ENCODE data around the gene NOC2L.
"Not testable (repeated sequence)": the region's sequence is repeated elsewhere in the genome, so short reads cannot be mapped to it uniquely, and the experiment has no call there.

NOC2L gene

DNA sequence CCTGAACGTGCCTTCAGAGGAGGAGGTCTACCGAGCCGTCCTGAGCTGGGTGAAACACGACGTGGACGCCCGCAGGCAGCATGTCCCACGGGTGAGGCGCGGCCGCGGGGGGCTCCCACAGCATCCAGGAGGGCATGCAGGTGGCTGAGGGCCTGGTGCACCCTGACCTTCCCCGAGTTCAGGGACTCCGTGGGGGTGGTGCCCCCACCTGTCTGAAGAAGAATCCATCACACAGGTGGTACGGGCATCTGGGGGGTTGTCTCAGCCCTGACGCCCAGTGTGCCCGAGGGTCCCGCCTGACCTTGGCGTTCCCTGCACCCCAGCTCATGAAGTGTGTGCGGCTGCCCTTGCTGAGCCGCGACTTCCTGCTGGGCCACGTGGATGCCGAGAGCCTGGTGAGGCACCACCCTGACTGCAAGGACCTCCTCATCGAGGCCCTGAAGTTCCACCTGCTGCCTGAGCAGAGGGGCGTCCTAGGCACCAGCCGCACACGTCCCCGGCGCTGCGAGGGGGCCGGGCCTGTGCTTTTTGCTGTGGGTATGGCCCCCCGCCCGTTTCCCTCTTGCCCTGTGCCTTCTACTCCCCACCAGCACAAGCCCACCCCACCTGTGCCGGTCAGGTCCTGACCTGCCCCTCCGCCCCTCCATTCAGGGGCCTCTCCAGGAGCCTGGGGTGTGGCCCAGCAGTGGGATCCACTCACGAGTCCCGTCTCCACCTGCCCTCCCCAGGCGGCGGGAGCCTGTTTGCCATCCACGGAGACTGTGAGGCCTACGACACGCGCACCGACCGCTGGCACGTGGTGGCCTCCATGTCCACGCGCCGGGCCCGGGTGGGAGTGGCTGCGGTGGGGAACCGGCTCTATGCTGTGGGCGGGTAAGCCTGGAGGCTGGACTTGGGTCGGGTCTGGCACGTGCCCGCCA lies 3.6 kb upstream of the NOC2L start:
- DNase-seq (ENCODE audit: low read depth): no peak

DNA sequence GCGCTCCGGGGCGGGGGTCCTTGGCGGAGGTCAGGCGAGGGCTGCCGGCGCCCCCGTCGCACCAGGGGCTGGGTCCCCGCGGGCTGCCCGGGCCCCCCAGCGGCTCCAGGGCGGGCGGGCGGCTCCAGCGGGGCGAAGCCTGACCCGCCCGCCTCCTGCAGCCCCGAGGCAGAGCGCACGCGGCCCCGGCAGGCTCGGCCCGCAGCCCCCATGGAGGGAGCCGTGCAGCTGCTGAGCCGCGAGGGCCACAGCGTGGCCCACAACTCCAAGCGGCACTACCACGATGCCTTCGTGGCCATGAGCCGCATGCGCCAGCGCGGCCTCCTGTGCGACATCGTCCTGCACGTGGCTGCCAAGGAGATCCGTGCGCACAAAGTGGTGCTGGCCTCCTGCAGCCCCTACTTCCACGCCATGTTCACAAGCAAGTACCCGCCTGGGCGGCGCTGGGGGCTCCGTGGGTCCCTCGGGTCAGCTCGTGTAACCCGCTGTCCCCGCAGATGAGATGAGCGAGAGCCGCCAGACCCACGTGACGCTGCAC lies 2.1 kb upstream of the NOC2L start:
- DNase-seq (ENCODE audit: low read depth): no peak

GRCh38 chr1:960363-961131 lies 1.5 kb upstream of the NOC2L start, which contains the start of gene KLHL17:
KLHL17 (plus strand) TSS chr1:960584; CDS start chr1:960694, 110 bp downstream.
- DNase-seq (ENCODE audit: low read depth): peak; percentile 66

- no peak for DNase-seq (ENCODE audit: low read depth)
Measured at GRCh38 chr1:959731-960362, 791 bp upstream of the NOC2L start.

- DNase-seq (ENCODE audit: low read depth): no peak
Measured at GRCh38 chr1:956636-957035, 2.4 kb downstream of the NOC2L start.

- DNase-seq (ENCODE audit: low read depth): no peak
Measured at GRCh38 chr1:955474-955873, 3.6 kb downstream of the NOC2L start.

DNA sequence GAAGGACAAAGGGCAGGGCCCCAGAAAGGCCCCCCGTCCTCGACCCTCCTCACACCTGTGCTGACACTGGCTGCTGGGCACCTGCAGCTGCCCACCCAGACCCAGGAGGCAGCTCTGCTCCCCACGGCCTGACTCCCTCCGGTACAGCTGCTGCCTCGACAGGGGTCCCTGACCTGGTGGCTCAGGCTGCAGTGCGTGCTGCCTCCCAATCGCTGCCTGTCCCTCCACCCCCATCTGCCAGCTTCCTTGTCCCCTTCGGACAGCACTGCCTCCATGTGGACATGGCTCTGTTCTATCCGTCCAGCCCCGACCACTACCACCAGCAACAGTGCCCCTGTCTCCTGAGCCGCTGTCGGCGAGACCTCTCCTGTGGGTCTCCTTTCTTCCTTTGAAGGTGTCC lies 4.1 kb downstream of the NOC2L start:
- DNase-seq (ENCODE audit: low read depth): no peak

- DNase-seq (ENCODE audit: low read depth): no peak
Measured at GRCh38 chr1:953524-954320, 5.3 kb downstream of the NOC2L start.

DNA sequence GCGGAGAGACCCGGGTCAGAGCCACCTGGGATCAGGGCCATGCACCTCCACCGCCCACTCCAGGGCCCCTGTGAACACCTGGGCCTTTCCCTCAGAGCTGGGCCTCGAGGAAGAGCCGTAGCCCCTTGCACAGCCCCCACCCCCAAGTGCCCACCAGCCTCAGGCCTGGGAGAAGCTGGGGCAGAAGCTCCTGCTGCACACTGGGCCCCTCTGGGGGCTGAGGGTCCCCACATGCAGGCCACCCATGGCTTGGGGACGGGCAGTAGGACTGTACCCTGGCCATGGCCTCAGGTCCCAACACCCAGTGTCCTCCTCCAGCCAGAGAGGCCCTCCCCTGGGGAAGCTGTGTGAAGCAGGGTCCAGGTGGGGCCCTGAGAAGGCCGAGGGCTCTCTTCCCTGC lies 6.5 kb downstream of the NOC2L start:
- DNase-seq (ENCODE audit: low read depth): no peak

GRCh38 chr1:952201-952600 lies 6.9 kb downstream of the NOC2L start:
- no peak for DNase-seq (ENCODE audit: low read depth)

DNA sequence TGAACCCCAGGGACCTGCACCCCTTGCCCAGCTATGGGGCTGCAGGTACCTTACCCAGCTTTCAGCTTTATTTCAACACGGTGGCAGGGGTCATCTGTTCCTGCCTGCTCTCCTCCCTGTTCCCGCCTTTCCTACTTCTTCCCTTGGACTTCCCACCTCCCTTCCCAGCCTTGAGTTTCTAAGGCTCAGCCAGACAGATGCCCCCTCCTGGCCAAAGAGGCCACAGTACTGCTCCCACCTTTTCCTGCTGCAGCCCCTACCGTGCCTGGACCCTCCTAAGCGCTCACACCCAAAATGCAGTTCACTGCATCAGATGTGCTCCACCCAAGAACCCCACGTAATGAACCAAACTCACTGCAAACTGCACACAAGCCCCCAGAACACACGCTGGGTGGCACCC lies 7.7 kb downstream of the NOC2L start:
- no peak for DNase-seq (ENCODE audit: low read depth)

GRCh38 chr1:950881-951280 lies 8.2 kb downstream of the NOC2L start:
- no peak for DNase-seq (ENCODE audit: low read depth)

DNA sequence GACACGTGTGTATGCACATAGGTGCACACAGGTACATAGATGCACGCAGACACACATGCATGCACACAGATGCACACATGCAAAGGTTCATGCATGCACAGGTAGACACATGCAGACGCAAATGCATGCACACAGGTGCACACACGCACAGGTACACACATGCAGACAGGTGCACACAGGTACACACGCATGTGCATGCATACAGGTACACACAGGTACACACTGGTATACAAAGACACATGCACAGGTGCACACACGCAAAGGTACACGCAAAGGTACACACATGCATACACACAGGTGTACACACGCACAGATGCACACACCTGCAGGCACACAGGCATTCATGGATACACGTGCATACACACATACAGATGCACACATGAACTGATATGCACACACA lies 8.8 kb downstream of the NOC2L start:
- no peak for DNase-seq (ENCODE audit: low read depth)

- DNase-seq (ENCODE audit: low read depth): no peak
Measured at GRCh38 chr1:947958-948357, 11.1 kb downstream of the NOC2L start.

DNA sequence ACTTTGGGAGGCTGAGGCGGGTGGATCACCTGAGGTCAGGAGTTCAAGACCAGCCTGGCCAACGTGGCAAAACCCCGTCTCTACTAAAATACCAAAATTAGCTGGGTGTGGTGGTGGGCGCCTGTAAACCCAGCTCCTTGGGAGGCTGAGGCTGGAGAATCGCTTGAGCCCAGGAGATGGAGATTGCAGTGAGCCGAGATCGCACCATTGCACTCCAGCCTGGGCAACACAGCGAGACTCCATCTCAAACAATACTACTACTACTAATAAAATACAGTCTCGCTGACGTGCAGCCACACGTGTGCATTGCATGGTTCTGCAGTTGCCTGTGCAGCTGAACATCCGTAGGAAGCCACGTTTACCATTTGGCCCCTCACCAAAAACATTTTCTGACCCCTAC lies 12.2 kb downstream of the NOC2L start:
- DNase-seq (ENCODE audit: low read depth): not testable (repeated sequence)

DNA sequence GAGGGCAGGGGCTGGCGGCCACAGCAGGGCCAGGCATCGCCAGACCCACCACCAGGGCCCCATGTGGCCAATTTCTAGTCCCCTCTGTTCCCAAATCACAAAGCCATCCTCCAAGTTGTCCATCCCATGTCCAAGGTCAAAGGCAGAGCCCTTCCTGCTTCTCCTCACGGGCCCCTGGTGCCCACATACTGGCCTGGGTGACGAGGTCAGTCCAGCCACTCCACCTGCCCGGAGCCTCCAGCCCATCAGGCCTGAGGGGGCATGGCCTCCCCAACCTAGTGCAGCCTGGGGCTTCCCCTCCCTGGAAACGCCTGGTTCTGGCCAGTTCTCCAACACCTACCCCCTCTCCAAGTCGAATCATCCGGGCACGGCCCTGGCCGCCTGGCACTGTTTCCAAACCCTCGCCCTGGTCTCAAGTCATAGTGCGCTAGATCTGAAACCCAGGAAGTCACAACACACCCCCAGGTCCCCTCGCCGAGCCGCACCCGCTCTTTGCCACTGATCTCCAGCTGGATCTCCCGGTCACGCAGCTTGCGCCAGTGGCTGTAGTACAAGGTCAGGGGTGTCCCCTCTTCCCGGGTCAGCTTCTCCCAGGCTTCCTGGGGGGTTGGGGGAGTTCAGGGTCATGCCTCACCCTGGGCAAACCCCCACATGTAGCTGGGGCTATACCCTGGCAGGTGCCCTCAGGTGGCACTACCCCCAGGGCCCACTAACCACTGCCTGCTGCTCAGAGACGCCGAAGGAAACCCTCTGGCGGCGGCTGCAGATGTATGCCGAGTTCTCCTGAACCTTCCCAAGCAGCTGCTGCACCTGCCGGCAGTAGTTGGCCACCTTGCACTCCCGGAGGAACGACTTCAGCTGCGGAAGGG lies 13.1 kb downstream of the NOC2L start:
- no peak for DNase-seq (ENCODE audit: low read depth)

GRCh38 chr1:944341-945325 lies 14.4 kb downstream of the NOC2L start:
- DNase-seq (ENCODE audit: low read depth): no peak

- DNase-seq (ENCODE audit: low read depth): no peak
Measured at GRCh38 chr1:943545-944340, 15.3 kb downstream of the NOC2L start.

Data from fibroblast of gingiva (primary cell).